8988T (cell line): ENCODE measurements around the gene TMOD2.

Experiments
- DNase-seq: peaks from one replicate; pipeline ENCODE4 v3.0.0; 2011

The TMOD2 gene

GRCh38 chr15:51863131-51863530 lies 111.7 kb downstream of the TMOD2 start:
- no peak for DNase-seq

GRCh38 chr15:51864408-51865056 lies 113.1 kb downstream of the TMOD2 start:
- DNase-seq = no peak

GRCh38 chr15:51865317-51865716 lies 113.9 kb downstream of the TMOD2 start:
- no peak for DNase-seq
